WTC11 (cell line): Measurements from ENCODE around the gene CEACAM16. TPM values are rescaled to one million over a fixed set of nuclear protein-coding genes. Genes with fewer than 3 reads are reported as not detected.

ENCODE experiments used
- ATAC-seq: fragments of 200-7000 bp; cut with Tn5 transposase; 2 replicates; pipeline ENCODE4 v1.10.0; 2021; ENCODE audit warnings: mild to moderate bottlenecking, moderate library complexity
- CTCF ChIA-PET: fragments of 300-600 bp; sonication (Branson Sonifier 250); formaldehyde crosslinking; loops from one replicate; lab custom pipeline; 2021; ENCODE audit warnings: antibody characterized with exemption; lab: Charles Lee
- POLR2A ChIA-PET: fragments of 350-600 bp; sonication (Branson Sonifier 250); formaldehyde crosslinking; loops from one replicate; lab custom pipeline; 2021; ENCODE audit warnings: antibody characterized with exemption; lab: Charles Lee
- DNase-seq: peaks from one replicate; pipeline ENCODE4 v3.0.0; 2021; ENCODE audit warnings: low spot score
- H3K27ac Mint-ChIP-seq: 2 replicates; pipeline ENCODE4 v1.8.0; 2021; ENCODE audit warnings: mixed read lengths
- H3K27me3 Mint-ChIP-seq: 2 replicates; pipeline ENCODE4 v1.8.0; 2021; ENCODE audit warnings: low read depth, mild to moderate bottlenecking, moderate library complexity, mixed read lengths
- H3K36me3 Mint-ChIP-seq: 2 replicates; pipeline ENCODE4 v1.8.0; 2021; ENCODE audit warnings: mixed read lengths
- H3K4me1 Mint-ChIP-seq: 2 replicates; pipeline ENCODE4 v1.8.0; 2022; ENCODE audit warnings: mixed read lengths
- H3K4me3 Mint-ChIP-seq: 2 replicates; pipeline ENCODE4 v1.8.0; 2021; ENCODE audit warnings: mild to moderate bottlenecking, moderate library complexity, mixed read lengths
- H3K9me3 Mint-ChIP-seq: 2 replicates; pipeline ENCODE4 v1.8.0; 2021; ENCODE audit warnings: mixed read lengths
- CREB1 ChIP-seq: sonication (generic); formaldehyde crosslinking; IDR thresholded peaks from 2 replicates; pipeline ENCODE4 v1.8.0; 2023; ENCODE audit warnings: mild to moderate bottlenecking, missing genetic modification reagents
- NFYB ChIP-seq: sonication (generic); formaldehyde crosslinking; conservative IDR thresholded peaks from 2 replicates; pipeline ENCODE4 v1.8.0; 2022; ENCODE audit warnings: low read depth, missing genetic modification reagents
- TEAD1 ChIP-seq: sonication (generic); formaldehyde crosslinking; IDR thresholded peaks from 2 replicates; pipeline ENCODE4 v1.8.0; 2022; ENCODE audit warnings: mild to moderate bottlenecking, missing genetic modification reagents
- ZNF121 ChIP-seq: sonication (generic); formaldehyde crosslinking; IDR thresholded peaks from 2 replicates; pipeline ENCODE4 v1.8.0; 2023; ENCODE audit warnings: missing genetic modification reagents
- ZNF138 ChIP-seq: sonication (generic); formaldehyde crosslinking; conservative IDR thresholded peaks from 2 replicates; pipeline ENCODE4 v1.8.1; 2022; ENCODE audit warnings: mild to moderate bottlenecking, moderate library complexity, missing genetic modification reagents
- ZNF219 ChIP-seq: sonication (generic); formaldehyde crosslinking; IDR thresholded peaks from 2 replicates; pipeline ENCODE4 v1.8.0; 2023; ENCODE audit warnings: missing genetic modification reagents, mild to moderate bottlenecking, borderline replicate concordance
- total RNA-seq: library from RNA; stranded (reverse); gene quantifications from 3 replicates; pipeline ENCODE4 v1.2.3, GENCODE V29; 2021
- TF ChIP-seq, protein P1 (sequence below): sonication (generic); formaldehyde crosslinking; IDR thresholded peaks from 2 replicates; pipeline ENCODE4 v1.8.0; 2022; ENCODE audit warnings: mild to moderate bottlenecking, missing genetic modification reagents
- TF ChIP-seq, protein P2 (sequence below): sonication (generic); formaldehyde crosslinking; IDR thresholded peaks from 2 replicates; pipeline ENCODE4 v1.8.0; 2022; ENCODE audit warnings: missing genetic modification reagents
- TF ChIP-seq, protein P3 (sequence below): sonication (generic); formaldehyde crosslinking; IDR thresholded peaks from 2 replicates; pipeline ENCODE4 v1.8.1; 2023; ENCODE audit warnings: mild to moderate bottlenecking, missing genetic modification reagents, moderate library complexity
- TF ChIP-seq, protein P4 (sequence below): sonication (generic); formaldehyde crosslinking; IDR thresholded peaks from 2 replicates; pipeline ENCODE4 v1.8.1; 2023; ENCODE audit warnings: mild to moderate bottlenecking, missing genetic modification reagents, moderate library complexity
- TF ChIP-seq, protein P5 (sequence below): sonication (generic); formaldehyde crosslinking; IDR thresholded peaks from 2 replicates; pipeline ENCODE4 v1.8.0; 2023; ENCODE audit warnings: missing genetic modification reagents, mild to moderate bottlenecking, borderline replicate concordance
- TF ChIP-seq, protein P6 (sequence below): sonication (generic); formaldehyde crosslinking; IDR thresholded peaks from 2 replicates; pipeline ENCODE4 v1.8.1; 2022; ENCODE audit warnings: missing genetic modification reagents, borderline replicate concordance
- TF ChIP-seq, protein P7 (sequence below): sonication (generic); formaldehyde crosslinking; IDR thresholded peaks from 2 replicates; pipeline ENCODE4 v1.8.1; 2023; ENCODE audit warnings: mild to moderate bottlenecking, moderate library complexity, missing genetic modification reagents

Gene CEACAM16
- total RNA-seq, 1 experiment from 2014 or later, result not detected

DNA sequence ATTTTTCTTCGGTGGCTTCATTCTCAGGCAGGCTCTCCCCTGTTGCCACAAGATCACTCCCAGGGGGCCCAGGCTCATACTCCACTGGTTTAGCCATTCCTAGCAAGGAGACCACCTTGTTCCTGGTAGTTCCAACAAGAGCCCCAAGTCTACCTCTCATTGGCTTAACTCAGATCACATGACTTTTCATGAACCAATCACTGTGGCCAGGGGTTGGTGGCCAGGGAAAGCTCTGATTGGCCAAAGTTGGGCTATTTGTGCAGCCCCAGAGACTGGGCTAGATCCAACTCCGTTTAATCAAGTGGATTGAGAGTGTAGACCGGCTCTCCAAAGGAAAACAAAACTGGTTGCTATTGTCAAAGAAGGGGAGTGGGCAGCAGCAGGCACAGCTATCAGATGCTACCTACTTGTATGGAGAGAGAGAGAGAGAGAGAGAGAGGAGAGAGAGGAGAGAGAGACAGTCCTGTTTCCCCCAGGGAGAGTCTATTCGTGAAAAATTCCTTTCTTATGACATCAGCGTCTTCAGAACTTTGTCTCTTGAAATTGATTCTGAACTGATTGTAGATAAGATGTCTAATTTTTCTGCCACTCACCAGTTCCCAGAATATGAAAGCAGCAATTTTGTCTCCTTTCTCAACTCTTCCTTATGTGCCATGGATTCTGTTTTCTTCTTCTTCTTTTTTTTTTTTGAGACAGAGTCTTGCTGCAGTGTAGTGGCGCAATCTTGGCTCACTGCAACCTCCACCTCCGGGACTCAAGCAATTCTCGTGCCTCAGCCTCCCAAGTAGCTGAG, 21.7 kb upstream of the CEACAM16 start:
- TF ChIP-seq, protein P1, sequence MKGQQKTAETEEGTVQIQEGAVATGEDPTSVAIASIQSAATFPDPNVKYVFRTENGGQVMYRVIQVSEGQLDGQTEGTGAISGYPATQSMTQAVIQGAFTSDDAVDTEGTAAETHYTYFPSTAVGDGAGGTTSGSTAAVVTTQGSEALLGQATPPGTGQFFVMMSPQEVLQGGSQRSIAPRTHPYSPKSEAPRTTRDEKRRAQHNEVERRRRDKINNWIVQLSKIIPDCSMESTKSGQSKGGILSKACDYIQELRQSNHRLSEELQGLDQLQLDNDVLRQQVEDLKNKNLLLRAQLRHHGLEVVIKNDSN (CRISPR knock-in tag), result 0 out of 2 replicates have a peak, but pooled peaks have one; percentile 17
- TF ChIP-seq NFYB (peak; percentile 85), ZNF121 (CRISPR knock-in tag) (no peak)
- TF ChIP-seq, protein P2, sequence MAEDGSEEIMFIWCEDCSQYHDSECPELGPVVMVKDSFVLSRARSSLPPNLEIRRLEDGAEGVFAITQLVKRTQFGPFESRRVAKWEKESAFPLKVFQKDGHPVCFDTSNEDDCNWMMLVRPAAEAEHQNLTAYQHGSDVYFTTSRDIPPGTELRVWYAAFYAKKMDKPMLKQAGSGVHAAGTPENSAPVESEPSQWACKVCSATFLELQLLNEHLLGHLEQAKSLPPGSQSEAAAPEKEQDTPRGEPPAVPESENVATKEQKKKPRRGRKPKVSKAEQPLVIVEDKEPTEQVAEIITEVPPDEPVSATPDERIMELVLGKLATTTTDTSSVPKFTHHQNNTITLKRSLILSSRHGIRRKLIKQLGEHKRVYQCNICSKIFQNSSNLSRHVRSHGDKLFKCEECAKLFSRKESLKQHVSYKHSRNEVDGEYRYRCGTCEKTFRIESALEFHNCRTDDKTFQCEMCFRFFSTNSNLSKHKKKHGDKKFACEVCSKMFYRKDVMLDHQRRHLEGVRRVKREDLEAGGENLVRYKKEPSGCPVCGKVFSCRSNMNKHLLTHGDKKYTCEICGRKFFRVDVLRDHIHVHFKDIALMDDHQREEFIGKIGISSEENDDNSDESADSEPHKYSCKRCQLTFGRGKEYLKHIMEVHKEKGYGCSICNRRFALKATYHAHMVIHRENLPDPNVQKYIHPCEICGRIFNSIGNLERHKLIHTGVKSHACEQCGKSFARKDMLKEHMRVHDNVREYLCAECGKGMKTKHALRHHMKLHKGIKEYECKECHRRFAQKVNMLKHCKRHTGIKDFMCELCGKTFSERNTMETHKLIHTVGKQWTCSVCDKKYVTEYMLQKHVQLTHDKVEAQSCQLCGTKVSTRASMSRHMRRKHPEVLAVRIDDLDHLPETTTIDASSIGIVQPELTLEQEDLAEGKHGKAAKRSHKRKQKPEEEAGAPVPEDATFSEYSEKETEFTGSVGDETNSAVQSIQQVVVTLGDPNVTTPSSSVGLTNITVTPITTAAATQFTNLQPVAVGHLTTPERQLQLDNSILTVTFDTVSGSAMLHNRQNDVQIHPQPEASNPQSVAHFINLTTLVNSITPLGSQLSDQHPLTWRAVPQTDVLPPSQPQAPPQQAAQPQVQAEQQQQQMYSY (CRISPR knock-in tag), result no peak
- TF ChIP-seq, protein P3, sequence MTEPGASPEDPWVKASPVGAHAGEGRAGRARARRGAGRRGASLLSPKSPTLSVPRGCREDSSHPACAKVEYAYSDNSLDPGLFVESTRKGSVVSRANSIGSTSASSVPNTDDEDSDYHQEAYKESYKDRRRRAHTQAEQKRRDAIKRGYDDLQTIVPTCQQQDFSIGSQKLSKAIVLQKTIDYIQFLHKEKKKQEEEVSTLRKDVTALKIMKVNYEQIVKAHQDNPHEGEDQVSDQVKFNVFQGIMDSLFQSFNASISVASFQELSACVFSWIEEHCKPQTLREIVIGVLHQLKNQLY, result no peak
- TF ChIP-seq, protein P4, sequence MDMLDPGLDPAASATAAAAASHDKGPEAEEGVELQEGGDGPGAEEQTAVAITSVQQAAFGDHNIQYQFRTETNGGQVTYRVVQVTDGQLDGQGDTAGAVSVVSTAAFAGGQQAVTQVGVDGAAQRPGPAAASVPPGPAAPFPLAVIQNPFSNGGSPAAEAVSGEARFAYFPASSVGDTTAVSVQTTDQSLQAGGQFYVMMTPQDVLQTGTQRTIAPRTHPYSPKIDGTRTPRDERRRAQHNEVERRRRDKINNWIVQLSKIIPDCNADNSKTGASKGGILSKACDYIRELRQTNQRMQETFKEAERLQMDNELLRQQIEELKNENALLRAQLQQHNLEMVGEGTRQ (CRISPR knock-in tag), result peak; percentile 76
- TF ChIP-seq, protein P5, sequence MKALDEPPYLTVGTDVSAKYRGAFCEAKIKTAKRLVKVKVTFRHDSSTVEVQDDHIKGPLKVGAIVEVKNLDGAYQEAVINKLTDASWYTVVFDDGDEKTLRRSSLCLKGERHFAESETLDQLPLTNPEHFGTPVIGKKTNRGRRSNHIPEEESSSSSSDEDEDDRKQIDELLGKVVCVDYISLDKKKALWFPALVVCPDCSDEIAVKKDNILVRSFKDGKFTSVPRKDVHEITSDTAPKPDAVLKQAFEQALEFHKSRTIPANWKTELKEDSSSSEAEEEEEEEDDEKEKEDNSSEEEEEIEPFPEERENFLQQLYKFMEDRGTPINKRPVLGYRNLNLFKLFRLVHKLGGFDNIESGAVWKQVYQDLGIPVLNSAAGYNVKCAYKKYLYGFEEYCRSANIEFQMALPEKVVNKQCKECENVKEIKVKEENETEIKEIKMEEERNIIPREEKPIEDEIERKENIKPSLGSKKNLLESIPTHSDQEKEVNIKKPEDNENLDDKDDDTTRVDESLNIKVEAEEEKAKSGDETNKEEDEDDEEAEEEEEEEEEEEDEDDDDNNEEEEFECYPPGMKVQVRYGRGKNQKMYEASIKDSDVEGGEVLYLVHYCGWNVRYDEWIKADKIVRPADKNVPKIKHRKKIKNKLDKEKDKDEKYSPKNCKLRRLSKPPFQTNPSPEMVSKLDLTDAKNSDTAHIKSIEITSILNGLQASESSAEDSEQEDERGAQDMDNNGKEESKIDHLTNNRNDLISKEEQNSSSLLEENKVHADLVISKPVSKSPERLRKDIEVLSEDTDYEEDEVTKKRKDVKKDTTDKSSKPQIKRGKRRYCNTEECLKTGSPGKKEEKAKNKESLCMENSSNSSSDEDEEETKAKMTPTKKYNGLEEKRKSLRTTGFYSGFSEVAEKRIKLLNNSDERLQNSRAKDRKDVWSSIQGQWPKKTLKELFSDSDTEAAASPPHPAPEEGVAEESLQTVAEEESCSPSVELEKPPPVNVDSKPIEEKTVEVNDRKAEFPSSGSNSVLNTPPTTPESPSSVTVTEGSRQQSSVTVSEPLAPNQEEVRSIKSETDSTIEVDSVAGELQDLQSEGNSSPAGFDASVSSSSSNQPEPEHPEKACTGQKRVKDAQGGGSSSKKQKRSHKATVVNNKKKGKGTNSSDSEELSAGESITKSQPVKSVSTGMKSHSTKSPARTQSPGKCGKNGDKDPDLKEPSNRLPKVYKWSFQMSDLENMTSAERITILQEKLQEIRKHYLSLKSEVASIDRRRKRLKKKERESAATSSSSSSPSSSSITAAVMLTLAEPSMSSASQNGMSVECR (CRISPR knock-in tag), result no peak
- H3K4me3 Mint-ChIP-seq, result no peak overlapping the region
- peaks cover 13% of the 10 kb centered on the region; the same call in 1 of the 2 replicates for H3K27me3 Mint-ChIP-seq
- peaks cover 6% of the 10 kb centered on the region for H3K4me1 Mint-ChIP-seq
- ChIA-PET POLR2A (interaction anchor here (0.6 to 0.8 kb wide), 3 partner anchors 94 to 133 kb away, joined by 3 to 4 read pairs (median 4); partner anchors contain the start of gene CBLC), CTCF (interaction anchor here (0.6 to 2.7 kb wide), 6 partner anchors 12 to 167 kb away, joined by 3 to 6 read pairs (median 5); no protein-coding TSS in a partner anchor)
- ATAC-seq, result peak; percentile 95
- H3K9me3 Mint-ChIP-seq, result peaks cover 2% of the 10 kb centered on the region
- DNase-seq, result no peak
- no peaks in the 10 kb centered on the region for H3K36me3 Mint-ChIP-seq
- peak overlapping the region; percentile 86 for H3K27ac Mint-ChIP-seq

DNA sequence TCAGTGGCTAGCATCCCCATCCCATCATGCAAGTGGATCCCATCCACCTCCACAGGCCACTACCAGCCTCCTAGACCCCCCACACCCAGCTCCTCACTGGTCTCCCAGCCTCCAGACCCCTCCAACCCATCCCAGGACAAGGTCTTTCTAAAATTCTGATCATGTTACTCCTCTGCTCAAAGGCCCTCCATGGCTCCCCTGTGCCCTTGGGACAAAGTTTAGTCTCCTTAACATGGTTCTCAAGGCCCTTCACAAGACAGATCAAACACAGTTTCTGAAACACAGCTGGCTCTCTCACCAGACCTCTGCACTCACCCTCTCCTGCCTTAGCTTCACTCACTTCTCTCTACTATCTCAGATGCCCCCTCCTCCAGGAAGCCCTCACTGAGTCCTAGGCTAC, 18.4 kb upstream of the CEACAM16 start:
- Mint-ChIP-seq H3K36me3 (no peaks in the 10 kb centered on the region), H3K9me3 (no peaks in the 10 kb centered on the region), H3K27ac (no peak overlapping the region), H3K27me3 (peaks cover under 1% of the 10 kb centered on the region; the same call in 1 of the 2 replicates), H3K4me3 (no peak overlapping the region), H3K4me1 (peaks cover 10% of the 10 kb centered on the region)
- ATAC-seq (no peak), DNase-seq (no peak)
- ChIA-PET POLR2A (interaction anchor here (1.0 kb wide), 1 partner anchor 38 kb away, joined by 3 read pairs; no protein-coding TSS in a partner anchor), CTCF (interaction anchor here (1.1 to 2.6 kb wide), 2 partner anchors 9 to 104 kb away, joined by 3 to 12 read pairs; no protein-coding TSS in a partner anchor)
- TF ChIP-seq TEAD1 (CRISPR knock-in tag) (no peak), ZNF219 (CRISPR knock-in tag) (no peak), ZNF138 (CRISPR knock-in tag) (no peak), CREB1 (CRISPR knock-in tag) (no peak)
- TF ChIP-seq, protein P5 (CRISPR knock-in tag), result no peak
- TF ChIP-seq, protein P6, sequence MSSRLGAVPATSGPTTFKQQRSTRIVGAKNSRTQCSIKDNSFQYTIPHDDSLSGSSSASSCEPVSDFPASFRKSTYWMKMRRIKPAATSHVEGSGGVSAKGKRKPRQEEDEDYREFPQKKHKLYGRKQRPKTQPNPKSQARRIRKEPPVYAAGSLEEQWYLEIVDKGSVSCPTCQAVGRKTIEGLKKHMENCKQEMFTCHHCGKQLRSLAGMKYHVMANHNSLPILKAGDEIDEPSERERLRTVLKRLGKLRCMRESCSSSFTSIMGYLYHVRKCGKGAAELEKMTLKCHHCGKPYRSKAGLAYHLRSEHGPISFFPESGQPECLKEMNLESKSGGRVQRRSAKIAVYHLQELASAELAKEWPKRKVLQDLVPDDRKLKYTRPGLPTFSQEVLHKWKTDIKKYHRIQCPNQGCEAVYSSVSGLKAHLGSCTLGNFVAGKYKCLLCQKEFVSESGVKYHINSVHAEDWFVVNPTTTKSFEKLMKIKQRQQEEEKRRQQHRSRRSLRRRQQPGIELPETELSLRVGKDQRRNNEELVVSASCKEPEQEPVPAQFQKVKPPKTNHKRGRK (CRISPR knock-in tag), result no peak
- TF ChIP-seq, protein P7, sequence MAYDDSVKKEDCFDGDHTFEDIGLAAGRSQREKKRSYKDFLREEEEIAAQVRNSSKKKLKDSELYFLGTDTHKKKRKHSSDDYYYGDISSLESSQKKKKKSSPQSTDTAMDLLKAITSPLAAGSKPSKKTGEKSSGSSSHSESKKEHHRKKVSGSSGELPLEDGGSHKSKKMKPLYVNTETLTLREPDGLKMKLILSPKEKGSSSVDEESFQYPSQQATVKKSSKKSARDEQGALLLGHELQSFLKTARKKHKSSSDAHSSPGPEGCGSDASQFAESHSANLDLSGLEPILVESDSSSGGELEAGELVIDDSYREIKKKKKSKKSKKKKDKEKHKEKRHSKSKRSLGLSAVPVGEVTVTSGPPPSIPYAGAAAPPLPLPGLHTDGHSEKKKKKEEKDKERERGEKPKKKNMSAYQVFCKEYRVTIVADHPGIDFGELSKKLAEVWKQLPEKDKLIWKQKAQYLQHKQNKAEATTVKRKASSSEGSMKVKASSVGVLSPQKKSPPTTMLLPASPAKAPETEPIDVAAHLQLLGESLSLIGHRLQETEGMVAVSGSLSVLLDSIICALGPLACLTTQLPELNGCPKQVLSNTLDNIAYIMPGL (CRISPR knock-in tag), result no peak
